Stimulated activated naive CD4-positive, alpha-beta T cell treated with Interleukin-2 at 50 U/mL for 16 hours (primary cell): ENCODE data around the gene MAGI2.

Source experiments
- DNase-seq: peaks from one replicate; lab custom pipeline; 2025; lab: John Stamatoyannopoulos, UW

The MAGI2 gene

GRCh38 chr7:79453558-79454360 lies at the start of gene MAGI2:
Gene MAGI2, minus strand, starts transcription at chr7:79453667. Its CDS starts 347 bp downstream, at chr7:79453320.
- no peak for DNase-seq

DNA sequence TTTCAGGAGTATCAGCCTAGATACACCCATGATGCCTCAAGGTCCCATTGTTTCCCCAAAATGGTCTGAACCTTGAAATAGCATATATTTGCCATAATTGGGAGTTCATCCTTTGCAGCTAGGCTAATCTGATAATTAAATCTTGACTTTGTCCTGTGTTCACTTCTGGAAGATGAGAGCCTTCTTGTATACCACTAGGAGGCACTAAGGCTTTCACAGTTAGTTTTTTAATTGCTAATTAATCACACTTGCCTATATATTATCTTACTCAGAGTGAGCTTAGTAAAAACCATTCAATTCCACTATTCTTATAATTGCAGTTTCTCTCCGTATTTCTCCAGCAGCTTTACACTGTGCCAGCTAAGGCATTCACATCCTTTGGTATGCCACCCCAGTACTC lies 48.7 kb upstream of the MAGI2 start:
- DNase-seq: no peak

DNA sequence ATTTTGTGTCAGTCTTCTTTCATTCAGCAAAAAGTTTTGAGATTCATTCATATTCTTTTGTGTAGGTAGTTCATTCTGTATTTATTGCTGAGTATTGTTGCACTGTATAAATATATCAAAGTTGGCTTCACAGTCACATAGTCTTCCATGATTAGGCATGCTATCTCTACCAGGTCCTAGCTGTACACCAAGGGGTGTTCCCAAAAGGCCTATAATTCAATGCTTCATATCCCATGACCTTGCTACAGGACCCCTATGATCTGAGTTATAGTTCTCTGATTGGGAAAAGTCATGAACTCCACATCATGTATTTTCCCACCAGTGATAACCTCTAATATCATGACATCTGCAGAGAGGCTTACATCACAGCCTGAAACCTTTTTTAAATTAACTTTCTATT lies 47.3 kb upstream of the MAGI2 start:
- DNase-seq: no peak

DNA sequence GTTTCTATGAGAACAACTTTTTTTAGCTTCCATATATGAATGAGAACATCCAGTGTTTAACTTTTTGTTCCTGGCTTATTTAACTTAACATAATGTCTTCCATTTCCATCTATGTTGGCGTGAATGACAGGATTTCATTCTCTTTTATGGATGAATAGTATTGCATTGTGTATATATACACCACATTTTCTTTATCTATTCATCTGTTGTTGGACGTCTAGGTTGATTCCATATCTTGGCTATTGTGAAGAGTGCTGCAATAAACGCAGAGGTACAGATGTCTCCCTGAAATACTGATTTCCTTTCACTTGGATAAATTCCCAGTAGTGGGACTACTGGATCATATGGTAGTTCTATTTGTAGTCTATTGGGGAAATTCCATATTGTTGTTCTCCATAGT lies 44.3 kb upstream of the MAGI2 start:
- no peak for DNase-seq

DNA sequence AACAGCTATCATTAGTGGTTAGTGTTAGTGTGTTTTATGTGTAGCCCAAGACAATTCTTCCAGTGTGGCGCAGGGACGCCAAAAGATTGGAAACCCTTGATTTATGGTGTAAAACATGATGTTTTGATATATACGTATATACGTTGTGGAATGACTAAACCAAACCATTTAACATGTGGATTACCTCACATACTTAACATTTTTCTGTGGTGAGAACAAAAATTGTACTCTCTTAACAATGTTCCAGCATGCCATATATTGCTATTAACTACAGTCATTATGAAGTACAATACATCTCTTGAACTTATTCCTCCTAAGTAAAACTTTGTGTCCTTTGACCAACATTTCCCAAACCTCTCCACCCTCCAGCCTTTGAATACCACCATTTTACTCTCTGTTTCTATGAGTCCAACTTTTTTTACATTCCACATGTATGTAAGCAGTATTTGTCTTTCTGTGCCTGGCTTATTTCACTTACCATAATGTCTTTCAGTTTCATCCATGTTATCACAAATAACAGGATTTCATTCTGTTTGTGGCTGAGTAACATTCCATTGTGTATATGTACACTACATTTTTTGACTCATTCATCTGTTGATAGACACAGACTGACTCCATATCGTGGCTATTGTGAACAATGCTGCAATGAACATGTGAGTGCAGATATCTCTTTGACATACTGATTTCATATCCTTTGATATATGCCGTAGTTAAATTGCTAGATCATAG lies 42.2 kb upstream of the MAGI2 start:
- DNase-seq: no peak

DNA sequence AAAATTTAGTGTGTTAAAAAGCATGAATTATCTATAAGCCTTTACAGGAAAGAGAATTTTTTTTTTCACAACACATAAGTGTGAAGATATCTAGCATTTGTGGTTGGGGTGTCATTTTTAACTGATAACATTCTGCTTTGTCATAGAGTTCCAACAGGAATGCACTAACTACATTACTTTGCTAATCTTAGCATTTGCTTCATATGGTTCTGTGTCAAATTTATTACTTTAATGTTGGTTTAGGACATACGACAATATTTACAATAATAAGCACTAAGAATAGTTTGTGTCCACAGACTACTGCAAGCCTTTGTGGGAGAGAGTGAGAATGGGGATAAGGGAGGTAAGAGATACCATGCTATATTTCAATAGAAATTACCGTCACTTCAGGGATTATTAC lies 40.6 kb upstream of the MAGI2 start:
- DNase-seq: no peak

DNA sequence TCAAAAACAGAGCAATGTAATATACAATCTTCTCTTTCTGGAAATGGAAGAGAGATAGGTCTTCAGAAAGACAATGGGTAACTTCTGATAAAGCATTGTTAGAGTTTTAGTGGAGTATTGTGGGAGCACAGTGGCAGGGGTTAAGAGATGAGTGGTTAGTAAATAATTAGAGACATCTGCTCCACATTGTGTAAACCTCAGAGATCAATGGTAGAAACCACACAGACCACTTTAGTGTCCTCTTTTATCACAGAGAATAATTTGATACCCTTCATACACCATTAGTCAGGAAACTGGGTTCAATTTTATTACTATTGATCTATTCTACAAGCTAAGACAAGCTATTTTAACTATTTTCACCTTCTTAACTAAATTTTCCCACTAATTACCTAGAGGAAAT lies 35.9 kb upstream of the MAGI2 start:
- no peak for DNase-seq

DNA sequence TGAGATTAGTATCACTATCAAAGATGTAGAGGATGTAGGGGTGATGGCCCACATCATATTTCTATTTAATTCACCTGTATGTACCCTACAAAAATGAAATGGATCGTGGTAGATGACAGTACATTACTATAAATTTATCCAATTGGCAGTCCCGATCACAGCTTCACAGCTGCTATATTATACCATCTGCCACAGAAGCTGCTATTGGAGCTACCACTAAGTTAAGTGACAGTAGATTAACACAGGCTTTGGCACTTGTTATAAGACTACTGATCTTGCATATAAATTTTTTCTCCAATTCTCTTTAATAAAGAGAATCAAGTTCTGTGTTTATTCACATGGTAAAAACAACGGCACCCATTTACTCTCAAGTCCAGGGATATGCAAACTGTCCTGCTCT lies 24.9 kb upstream of the MAGI2 start:
- no peak for DNase-seq

DNA sequence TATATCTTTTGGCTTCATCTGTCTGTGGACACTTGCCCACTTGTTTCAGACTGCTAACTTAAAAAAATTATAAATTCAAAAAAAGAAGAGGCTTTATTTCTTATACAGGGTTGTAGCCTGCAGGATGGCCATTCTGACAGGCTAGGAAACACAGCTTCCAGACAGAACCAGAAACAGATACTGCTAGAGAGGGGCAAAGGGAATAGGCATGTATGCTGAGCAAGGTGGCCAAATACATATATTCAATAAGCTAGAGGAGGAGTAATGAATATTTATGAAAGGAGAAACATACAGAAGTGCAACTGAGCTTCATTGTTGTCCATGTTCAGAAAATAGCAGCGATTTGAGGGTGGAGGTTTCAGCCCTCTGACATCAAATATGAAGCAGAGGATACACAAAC lies 22.0 kb upstream of the MAGI2 start:
- DNase-seq: no peak

DNA sequence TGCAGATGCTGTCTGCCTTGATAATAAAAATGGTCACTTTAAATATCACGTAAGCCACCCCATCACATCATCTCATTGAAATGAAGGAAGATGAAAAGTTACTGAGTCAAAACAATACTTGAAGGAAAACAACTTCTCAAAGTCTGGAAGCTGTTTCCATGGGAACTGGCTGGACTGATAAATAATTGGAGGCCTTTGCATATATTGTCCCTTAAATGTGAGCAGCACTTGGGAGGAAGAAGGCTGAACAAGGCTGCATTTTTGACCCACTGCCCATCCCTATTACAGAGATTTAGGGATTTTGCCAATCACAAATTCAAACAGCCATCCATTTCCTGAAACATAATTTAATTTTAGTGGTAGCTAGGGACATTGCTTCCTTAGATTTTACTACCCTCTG lies 18.2 kb upstream of the MAGI2 start:
- DNase-seq: no peak

- DNase-seq: no peak
These were observed 17.8 kb upstream of the MAGI2 start for GRCh38 chr7:79471283-79471682.

DNA sequence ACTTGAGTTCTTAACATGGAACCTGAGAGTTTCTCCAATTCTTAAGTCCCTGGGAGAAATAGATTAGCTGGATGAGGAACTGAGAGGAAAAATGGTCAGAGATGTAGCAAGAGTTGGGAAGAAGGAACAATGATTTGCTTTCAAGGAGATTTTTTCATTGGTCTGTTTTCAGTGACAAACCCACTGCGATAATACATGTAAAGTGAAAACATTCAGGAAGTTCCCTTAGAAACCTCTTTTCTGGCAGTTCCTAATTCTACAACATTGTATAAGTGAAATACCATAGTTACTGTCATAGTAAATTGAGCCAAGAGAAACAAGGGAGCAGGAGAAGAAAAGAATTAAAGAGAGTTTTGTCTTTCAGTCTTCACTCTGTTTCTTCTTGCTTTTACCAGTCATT lies 12.1 kb upstream of the MAGI2 start:
- no peak for DNase-seq

GRCh38 chr7:79464051-79464450 lies 10.6 kb upstream of the MAGI2 start:
- no peak for DNase-seq

GRCh38 chr7:79462390-79462789 lies 8.9 kb upstream of the MAGI2 start:
- no peak for DNase-seq

DNA sequence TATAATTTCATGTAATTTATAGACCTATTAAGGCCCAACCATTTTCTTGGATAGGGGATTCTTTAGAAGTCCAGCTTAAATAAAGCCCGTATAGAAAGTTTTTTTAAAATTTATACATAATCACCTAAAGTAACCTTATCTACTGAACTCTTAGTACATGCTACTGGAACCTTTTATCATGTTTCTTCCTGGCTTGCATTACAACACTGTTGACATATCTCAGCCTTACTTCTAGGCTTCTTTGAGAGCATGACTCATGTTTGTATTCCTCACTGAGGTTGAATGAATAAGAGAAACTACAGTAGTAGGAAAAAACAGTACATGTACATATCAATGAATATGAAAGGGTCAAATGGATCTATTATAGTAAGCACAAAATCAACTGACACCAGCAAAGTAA lies 8.2 kb upstream of the MAGI2 start:
- DNase-seq: no peak

DNA sequence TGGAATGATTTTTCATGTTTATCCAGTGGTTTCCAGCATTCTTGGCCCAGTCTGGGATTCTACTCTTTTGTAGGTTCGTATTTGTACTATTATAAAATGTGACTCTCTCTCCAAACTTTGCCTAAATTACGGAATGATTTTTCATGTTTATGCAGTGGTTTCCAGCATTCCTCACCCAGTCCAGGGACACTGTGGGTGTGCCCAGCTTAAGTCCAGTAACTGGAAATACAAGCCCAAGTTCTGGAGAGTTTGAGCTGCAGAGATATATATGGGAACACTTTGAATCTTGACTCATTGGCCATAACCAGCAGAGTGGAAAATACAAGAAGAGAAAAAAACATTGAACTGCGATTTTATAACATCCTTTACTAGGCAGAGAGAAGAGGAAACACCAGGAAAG lies 5.9 kb upstream of the MAGI2 start:
- DNase-seq: no peak

GRCh38 chr7:79458796-79459195 lies 5.3 kb upstream of the MAGI2 start:
- DNase-seq: no peak

GRCh38 chr7:79455173-79455790 lies 1.8 kb upstream of the MAGI2 start:
- no peak for DNase-seq

- DNase-seq: no peak
These were observed 994 bp upstream of the MAGI2 start for GRCh38 chr7:79454361-79454960.

DNA sequence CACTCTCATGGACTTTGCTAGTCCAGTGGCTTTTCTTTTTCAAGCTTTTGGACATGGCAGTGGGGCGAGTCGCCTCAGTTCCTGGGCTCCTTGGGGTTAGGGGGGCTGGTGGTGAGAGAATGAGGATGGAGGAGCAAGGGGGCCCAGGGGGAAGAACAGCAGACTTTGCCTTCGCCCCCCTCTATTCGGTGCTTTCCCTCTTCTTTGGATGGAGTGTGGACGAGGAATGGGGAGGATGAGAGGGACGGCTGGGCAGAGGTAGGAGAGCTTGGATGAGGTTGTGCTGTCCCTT lies 255 bp downstream of the MAGI2 start:
- no peak for DNase-seq

DNA sequence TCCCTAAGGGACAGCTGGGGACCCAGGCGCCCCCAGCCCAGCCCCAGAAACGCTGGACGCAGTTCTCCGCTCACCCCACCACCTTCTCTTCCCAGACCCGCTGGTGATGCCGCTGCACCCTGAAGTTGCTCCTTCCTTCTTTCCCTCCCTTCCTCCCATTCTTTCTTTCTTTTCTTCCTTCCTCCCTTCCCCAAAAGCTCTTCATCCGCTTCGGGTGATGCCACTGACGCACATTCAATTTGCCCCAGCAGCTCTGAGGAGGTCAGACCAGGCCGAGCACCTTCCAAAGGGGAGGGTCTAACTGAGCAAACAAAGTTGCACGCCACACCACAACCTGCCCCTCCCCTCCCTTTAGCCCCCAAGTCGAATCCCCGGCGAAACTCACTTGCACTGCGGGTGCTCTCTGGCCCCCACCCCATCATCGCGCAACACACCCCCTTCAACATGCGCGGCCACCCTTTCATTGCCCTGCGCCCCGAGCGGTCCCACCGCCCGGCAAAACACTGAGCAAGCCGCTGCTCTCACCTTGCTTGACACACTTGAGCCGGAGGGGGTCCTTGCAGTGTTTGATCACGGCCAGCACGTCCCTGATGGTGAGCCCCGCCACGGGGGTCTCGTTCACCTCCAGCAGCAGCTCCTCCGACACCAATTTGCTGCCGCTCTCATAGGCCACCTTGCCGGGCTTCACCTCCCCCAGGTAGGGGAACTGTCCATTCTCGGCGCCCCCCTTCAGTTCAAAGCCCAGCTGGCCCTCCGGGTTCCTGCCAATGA lies 787 bp downstream of the MAGI2 start:
- no peak for DNase-seq

DNA sequence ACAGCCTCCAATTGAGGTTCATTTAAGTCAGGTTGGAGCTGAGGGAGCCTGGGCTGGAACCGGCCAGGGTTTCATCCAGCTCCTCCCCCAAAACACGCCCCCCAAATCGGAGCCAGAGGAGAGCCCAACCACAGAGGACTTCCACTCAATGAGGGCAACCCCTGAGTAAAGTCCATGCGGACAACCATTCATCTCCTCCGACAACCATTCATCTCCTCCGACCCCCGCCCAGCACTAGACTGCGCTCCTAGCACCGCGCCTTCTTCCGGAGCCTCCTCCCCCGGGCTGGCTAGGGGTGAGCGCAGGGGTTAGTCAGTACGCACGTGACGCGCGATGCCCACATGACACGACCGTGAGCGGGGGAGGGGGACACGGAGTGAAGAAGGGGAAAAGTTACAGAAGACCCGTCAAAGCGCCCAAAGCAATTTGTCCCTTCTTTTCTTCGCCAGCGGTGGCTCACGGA lies 1.4 kb downstream of the MAGI2 start:
- no peak for DNase-seq
